WTC11 (cell line): ENCODE data around the gene MYO18B. TPM values are rescaled to one million over a fixed set of nuclear protein-coding genes. Genes with fewer than 3 reads are reported as not detected.

Experiments used
- ATAC-seq: fragments of 200-7000 bp; cut with Tn5 transposase; 2 replicates; pipeline ENCODE4 v1.10.0; 2021; ENCODE audit warnings: mild to moderate bottlenecking, moderate library complexity
- CTCF ChIA-PET: fragments of 300-600 bp; sonication (Branson Sonifier 250); formaldehyde crosslinking; loops from one replicate; lab custom pipeline; 2021; ENCODE audit warnings: antibody characterized with exemption; lab: Charles Lee
- POLR2A ChIA-PET: fragments of 350-600 bp; sonication (Branson Sonifier 250); formaldehyde crosslinking; loops from one replicate; lab custom pipeline; 2021; ENCODE audit warnings: antibody characterized with exemption; lab: Charles Lee
- DNase-seq: peaks from one replicate; pipeline ENCODE4 v3.0.0; 2021; ENCODE audit warnings: low spot score
- H3K27ac Mint-ChIP-seq: 2 replicates; pipeline ENCODE4 v1.8.0; 2021; ENCODE audit warnings: mixed read lengths
- H3K27me3 Mint-ChIP-seq: 2 replicates; pipeline ENCODE4 v1.8.0; 2021; ENCODE audit warnings: low read depth, mild to moderate bottlenecking, moderate library complexity, mixed read lengths
- H3K36me3 Mint-ChIP-seq: 2 replicates; pipeline ENCODE4 v1.8.0; 2021; ENCODE audit warnings: mixed read lengths
- H3K4me1 Mint-ChIP-seq: 2 replicates; pipeline ENCODE4 v1.8.0; 2022; ENCODE audit warnings: mixed read lengths
- H3K4me3 Mint-ChIP-seq: 2 replicates; pipeline ENCODE4 v1.8.0; 2021; ENCODE audit warnings: mild to moderate bottlenecking, moderate library complexity, mixed read lengths
- H3K9me3 Mint-ChIP-seq: 2 replicates; pipeline ENCODE4 v1.8.0; 2021; ENCODE audit warnings: mixed read lengths
- ATF1 ChIP-seq: sonication (generic); formaldehyde crosslinking; IDR thresholded peaks from 2 replicates; pipeline ENCODE4 v1.8.1; 2023; ENCODE audit warnings: mild to moderate bottlenecking, moderate library complexity, missing genetic modification reagents
- CREM ChIP-seq: sonication (generic); formaldehyde crosslinking; IDR thresholded peaks from 2 replicates; pipeline ENCODE4 v1.8.1; 2022; ENCODE audit warnings: mild to moderate bottlenecking, missing genetic modification reagents, moderate library complexity
- EMX1 ChIP-seq: fragments of 250-450 bp; sonication (Bioruptor Pico); IDR thresholded peaks from 2 replicates; pipeline ENCODE4 v1.8.0; 2021; ENCODE audit warnings: mild to moderate bottlenecking
- GTF2I ChIP-seq: fragments of 250-450 bp; sonication (Bioruptor Pico); conservative IDR thresholded peaks from 2 replicates; pipeline ENCODE4 v1.4.0; 2021; ENCODE audit warnings: mild to moderate bottlenecking
- OVOL2 ChIP-seq: fragments of 250-450 bp; sonication (Bioruptor Pico); IDR thresholded peaks from 2 replicates; pipeline ENCODE4 v1.9.0; 2021; ENCODE audit warnings: mild to moderate bottlenecking, borderline replicate concordance
- PRRX2 ChIP-seq: fragments of 250-450 bp; sonication (Bioruptor Pico); IDR thresholded peaks from 2 replicates; pipeline ENCODE4 v1.8.0; 2021; ENCODE audit warnings: mild to moderate bottlenecking
- ZNF232 ChIP-seq: sonication (generic); formaldehyde crosslinking; IDR thresholded peaks from 2 replicates; pipeline ENCODE4 v1.8.0; 2022; ENCODE audit warnings: mild to moderate bottlenecking, missing genetic modification reagents
- ZNF263 ChIP-seq: sonication (generic); formaldehyde crosslinking; IDR thresholded peaks from 2 replicates; pipeline ENCODE4 v1.8.1; 2022; ENCODE audit warnings: low read depth, mild to moderate bottlenecking, moderate library complexity, missing genetic modification reagents
- total RNA-seq: library from RNA; stranded (reverse); gene quantifications from 3 replicates; pipeline ENCODE4 v1.2.3, GENCODE V29; 2021
- TF ChIP-seq, protein P1 (sequence below): sonication (generic); formaldehyde crosslinking; IDR thresholded peaks from 2 replicates; pipeline ENCODE4 v1.8.1; 2023; ENCODE audit warnings: mild to moderate bottlenecking, missing genetic modification reagents, borderline replicate concordance
- TF ChIP-seq, protein P2 (sequence below): sonication (generic); formaldehyde crosslinking; conservative IDR thresholded peaks from 2 replicates; pipeline ENCODE4 v1.8.1; 2023; ENCODE audit warnings: mild to moderate bottlenecking, low read depth, missing genetic modification reagents, moderate library complexity
- TF ChIP-seq, protein P3 (sequence below): sonication (generic); formaldehyde crosslinking; IDR thresholded peaks from 2 replicates; pipeline ENCODE4 v1.8.1; 2022; ENCODE audit warnings: mild to moderate bottlenecking, missing genetic modification reagents, moderate library complexity, borderline replicate concordance
- TF ChIP-seq, protein P4 (sequence below): sonication (generic); formaldehyde crosslinking; IDR thresholded peaks from 2 replicates; pipeline ENCODE4 v1.8.0; 2023; ENCODE audit warnings: missing genetic modification reagents, mild to moderate bottlenecking, borderline replicate concordance
- TF ChIP-seq, protein P5 (sequence below): sonication (generic); formaldehyde crosslinking; IDR thresholded peaks from 2 replicates; pipeline ENCODE4 v1.8.1; 2022; ENCODE audit warnings: missing genetic modification reagents, borderline replicate concordance
- TF ChIP-seq, protein P6 (sequence below): sonication (generic); formaldehyde crosslinking; IDR thresholded peaks from 2 replicates; pipeline ENCODE4 v1.8.0; 2022; ENCODE audit warnings: mild to moderate bottlenecking, missing genetic modification reagents
- TF ChIP-seq, protein P7 (sequence below): fragments of 250-450 bp; sonication (Bioruptor Pico); IDR thresholded peaks from 2 replicates; pipeline ENCODE4 v1.8.0; 2021; ENCODE audit warnings: mild to moderate bottlenecking
- TF ChIP-seq, protein P8 (sequence below): sonication (generic); formaldehyde crosslinking; IDR thresholded peaks from 2 replicates; pipeline ENCODE4 v1.8.1; 2023; ENCODE audit warnings: mild to moderate bottlenecking, missing genetic modification reagents

Gene MYO18B
- total RNA-seq, 1 experiment from 2014 or later = 0.96 TPM

DNA sequence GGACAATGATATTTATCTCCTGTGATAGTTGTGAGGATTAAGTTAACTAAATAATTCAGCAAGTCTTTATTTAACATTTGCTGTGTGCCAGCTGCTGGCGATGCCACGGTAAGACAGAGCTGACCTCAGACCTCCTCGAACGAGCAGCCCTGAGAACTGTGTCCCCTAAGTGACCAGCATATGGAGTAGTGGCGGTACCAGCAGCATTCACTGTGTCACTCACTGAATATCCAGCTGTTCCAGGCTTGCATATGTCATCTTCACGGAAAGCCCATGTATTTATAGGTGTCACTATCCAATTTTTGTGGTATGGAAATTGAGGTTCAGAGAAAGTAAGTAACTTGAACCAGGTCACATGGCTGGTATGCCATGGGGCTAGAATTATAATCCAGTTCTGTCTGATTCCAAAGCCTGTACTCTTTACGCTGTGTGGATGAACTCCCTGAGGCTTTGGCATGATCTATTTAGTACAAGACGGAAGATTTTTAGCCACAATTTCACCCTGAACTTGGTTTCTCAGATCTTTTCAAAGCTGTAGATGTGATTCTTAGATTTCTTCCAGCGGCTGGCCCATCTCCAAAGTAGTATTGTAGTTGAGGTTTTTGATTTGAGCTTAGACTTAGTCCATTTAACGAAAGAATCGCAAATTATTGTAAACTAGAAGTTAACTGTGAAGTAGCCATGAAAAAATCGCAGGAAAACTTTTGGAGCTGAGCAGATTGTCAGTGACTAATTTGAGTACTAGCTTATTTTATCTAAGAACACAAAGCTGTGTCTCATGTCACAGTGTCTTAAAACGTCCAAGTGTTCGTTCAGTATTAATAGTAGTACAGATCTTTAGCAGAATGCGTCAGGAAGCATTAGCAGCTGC, 49.4 kb upstream of the MYO18B start (continued):
- TF ChIP-seq, protein P1, sequence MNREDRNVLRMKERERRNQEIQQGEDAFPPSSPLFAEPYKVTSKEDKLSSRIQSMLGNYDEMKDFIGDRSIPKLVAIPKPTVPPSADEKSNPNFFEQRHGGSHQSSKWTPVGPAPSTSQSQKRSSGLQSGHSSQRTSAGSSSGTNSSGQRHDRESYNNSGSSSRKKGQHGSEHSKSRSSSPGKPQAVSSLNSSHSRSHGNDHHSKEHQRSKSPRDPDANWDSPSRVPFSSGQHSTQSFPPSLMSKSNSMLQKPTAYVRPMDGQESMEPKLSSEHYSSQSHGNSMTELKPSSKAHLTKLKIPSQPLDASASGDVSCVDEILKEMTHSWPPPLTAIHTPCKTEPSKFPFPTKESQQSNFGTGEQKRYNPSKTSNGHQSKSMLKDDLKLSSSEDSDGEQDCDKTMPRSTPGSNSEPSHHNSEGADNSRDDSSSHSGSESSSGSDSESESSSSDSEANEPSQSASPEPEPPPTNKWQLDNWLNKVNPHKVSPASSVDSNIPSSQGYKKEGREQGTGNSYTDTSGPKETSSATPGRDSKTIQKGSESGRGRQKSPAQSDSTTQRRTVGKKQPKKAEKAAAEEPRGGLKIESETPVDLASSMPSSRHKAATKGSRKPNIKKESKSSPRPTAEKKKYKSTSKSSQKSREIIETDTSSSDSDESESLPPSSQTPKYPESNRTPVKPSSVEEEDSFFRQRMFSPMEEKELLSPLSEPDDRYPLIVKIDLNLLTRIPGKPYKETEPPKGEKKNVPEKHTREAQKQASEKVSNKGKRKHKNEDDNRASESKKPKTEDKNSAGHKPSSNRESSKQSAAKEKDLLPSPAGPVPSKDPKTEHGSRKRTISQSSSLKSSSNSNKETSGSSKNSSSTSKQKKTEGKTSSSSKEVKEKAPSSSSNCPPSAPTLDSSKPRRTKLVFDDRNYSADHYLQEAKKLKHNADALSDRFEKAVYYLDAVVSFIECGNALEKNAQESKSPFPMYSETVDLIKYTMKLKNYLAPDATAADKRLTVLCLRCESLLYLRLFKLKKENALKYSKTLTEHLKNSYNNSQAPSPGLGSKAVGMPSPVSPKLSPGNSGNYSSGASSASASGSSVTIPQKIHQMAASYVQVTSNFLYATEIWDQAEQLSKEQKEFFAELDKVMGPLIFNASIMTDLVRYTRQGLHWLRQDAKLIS (CRISPR knock-in tag) = no peak
- TF ChIP-seq, protein P2, sequence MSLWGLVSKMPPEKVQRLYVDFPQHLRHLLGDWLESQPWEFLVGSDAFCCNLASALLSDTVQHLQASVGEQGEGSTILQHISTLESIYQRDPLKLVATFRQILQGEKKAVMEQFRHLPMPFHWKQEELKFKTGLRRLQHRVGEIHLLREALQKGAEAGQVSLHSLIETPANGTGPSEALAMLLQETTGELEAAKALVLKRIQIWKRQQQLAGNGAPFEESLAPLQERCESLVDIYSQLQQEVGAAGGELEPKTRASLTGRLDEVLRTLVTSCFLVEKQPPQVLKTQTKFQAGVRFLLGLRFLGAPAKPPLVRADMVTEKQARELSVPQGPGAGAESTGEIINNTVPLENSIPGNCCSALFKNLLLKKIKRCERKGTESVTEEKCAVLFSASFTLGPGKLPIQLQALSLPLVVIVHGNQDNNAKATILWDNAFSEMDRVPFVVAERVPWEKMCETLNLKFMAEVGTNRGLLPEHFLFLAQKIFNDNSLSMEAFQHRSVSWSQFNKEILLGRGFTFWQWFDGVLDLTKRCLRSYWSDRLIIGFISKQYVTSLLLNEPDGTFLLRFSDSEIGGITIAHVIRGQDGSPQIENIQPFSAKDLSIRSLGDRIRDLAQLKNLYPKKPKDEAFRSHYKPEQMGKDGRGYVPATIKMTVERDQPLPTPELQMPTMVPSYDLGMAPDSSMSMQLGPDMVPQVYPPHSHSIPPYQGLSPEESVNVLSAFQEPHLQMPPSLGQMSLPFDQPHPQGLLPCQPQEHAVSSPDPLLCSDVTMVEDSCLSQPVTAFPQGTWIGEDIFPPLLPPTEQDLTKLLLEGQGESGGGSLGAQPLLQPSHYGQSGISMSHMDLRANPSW (CRISPR knock-in tag) = no peak
- TF ChIP-seq CREM (CRISPR knock-in tag) = no peak
- TF ChIP-seq ZNF263 = no peak
- TF ChIP-seq, protein P3, sequence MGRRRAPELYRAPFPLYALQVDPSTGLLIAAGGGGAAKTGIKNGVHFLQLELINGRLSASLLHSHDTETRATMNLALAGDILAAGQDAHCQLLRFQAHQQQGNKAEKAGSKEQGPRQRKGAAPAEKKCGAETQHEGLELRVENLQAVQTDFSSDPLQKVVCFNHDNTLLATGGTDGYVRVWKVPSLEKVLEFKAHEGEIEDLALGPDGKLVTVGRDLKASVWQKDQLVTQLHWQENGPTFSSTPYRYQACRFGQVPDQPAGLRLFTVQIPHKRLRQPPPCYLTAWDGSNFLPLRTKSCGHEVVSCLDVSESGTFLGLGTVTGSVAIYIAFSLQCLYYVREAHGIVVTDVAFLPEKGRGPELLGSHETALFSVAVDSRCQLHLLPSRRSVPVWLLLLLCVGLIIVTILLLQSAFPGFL (CRISPR knock-in tag) = no peak
- TF ChIP-seq, protein P4, sequence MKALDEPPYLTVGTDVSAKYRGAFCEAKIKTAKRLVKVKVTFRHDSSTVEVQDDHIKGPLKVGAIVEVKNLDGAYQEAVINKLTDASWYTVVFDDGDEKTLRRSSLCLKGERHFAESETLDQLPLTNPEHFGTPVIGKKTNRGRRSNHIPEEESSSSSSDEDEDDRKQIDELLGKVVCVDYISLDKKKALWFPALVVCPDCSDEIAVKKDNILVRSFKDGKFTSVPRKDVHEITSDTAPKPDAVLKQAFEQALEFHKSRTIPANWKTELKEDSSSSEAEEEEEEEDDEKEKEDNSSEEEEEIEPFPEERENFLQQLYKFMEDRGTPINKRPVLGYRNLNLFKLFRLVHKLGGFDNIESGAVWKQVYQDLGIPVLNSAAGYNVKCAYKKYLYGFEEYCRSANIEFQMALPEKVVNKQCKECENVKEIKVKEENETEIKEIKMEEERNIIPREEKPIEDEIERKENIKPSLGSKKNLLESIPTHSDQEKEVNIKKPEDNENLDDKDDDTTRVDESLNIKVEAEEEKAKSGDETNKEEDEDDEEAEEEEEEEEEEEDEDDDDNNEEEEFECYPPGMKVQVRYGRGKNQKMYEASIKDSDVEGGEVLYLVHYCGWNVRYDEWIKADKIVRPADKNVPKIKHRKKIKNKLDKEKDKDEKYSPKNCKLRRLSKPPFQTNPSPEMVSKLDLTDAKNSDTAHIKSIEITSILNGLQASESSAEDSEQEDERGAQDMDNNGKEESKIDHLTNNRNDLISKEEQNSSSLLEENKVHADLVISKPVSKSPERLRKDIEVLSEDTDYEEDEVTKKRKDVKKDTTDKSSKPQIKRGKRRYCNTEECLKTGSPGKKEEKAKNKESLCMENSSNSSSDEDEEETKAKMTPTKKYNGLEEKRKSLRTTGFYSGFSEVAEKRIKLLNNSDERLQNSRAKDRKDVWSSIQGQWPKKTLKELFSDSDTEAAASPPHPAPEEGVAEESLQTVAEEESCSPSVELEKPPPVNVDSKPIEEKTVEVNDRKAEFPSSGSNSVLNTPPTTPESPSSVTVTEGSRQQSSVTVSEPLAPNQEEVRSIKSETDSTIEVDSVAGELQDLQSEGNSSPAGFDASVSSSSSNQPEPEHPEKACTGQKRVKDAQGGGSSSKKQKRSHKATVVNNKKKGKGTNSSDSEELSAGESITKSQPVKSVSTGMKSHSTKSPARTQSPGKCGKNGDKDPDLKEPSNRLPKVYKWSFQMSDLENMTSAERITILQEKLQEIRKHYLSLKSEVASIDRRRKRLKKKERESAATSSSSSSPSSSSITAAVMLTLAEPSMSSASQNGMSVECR = no peak
- TF ChIP-seq, protein P5, sequence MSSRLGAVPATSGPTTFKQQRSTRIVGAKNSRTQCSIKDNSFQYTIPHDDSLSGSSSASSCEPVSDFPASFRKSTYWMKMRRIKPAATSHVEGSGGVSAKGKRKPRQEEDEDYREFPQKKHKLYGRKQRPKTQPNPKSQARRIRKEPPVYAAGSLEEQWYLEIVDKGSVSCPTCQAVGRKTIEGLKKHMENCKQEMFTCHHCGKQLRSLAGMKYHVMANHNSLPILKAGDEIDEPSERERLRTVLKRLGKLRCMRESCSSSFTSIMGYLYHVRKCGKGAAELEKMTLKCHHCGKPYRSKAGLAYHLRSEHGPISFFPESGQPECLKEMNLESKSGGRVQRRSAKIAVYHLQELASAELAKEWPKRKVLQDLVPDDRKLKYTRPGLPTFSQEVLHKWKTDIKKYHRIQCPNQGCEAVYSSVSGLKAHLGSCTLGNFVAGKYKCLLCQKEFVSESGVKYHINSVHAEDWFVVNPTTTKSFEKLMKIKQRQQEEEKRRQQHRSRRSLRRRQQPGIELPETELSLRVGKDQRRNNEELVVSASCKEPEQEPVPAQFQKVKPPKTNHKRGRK (CRISPR knock-in tag) = no peak
- TF ChIP-seq ATF1 (CRISPR knock-in tag) = no peak
- TF ChIP-seq, protein P6, sequence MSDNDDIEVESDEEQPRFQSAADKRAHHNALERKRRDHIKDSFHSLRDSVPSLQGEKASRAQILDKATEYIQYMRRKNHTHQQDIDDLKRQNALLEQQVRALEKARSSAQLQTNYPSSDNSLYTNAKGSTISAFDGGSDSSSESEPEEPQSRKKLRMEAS (CRISPR knock-in tag) = no peak

DNA sequence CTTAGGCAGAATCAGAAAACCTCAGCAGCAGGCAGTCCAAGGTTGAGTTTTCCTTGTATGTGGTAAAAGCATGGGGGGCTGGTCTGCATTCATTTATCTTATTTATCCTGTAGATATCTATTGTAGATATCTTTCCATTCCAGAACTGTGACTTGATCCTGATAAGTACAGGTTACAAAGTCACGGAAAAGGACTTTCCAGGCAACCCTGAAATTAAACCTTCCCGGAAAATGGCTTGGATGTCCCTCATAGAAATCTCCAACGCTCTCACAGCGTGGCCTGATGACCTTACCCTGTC, 48.8 kb upstream of the MYO18B start:
- H3K4me1 Mint-ChIP-seq = peaks cover 12% of the 10 kb centered on the region
- TF ChIP-seq PRRX2 (CRISPR knock-in tag) (no peak), GTF2I (CRISPR knock-in tag) (no peak), EMX1 (CRISPR knock-in tag) (no peak), ZNF232 (no peak), OVOL2 (CRISPR knock-in tag) (no peak)
- TF ChIP-seq, protein P7, sequence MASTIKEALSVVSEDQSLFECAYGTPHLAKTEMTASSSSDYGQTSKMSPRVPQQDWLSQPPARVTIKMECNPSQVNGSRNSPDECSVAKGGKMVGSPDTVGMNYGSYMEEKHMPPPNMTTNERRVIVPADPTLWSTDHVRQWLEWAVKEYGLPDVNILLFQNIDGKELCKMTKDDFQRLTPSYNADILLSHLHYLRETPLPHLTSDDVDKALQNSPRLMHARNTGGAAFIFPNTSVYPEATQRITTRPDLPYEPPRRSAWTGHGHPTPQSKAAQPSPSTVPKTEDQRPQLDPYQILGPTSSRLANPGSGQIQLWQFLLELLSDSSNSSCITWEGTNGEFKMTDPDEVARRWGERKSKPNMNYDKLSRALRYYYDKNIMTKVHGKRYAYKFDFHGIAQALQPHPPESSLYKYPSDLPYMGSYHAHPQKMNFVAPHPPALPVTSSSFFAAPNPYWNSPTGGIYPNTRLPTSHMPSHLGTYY = no peak
- TF ChIP-seq, protein P8, sequence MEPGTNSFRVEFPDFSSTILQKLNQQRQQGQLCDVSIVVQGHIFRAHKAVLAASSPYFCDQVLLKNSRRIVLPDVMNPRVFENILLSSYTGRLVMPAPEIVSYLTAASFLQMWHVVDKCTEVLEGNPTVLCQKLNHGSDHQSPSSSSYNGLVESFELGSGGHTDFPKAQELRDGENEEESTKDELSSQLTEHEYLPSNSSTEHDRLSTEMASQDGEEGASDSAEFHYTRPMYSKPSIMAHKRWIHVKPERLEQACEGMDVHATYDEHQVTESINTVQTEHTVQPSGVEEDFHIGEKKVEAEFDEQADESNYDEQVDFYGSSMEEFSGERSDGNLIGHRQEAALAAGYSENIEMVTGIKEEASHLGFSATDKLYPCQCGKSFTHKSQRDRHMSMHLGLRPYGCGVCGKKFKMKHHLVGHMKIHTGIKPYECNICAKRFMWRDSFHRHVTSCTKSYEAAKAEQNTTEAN = no peak
- TF ChIP-seq, all 79 proteins: peak for 0
- Mint-ChIP-seq H3K36me3 (peaks cover 14% of the 10 kb centered on the region), H3K9me3 (no peaks in the 10 kb centered on the region), H3K27ac (no peak overlapping the region), H3K27me3 (no peaks in the 10 kb centered on the region), H3K4me3 (no peak overlapping the region)
- ChIA-PET POLR2A (no interaction called here), CTCF (interaction anchor here (1.9 kb wide), 1 partner anchor 149 kb away, joined by 6 read pairs; no protein-coding TSS in a partner anchor)
- ATAC-seq = no peak
- no peak for DNase-seq
